Measurements from ENCODE around the gene RREB1.
"Not testable (repeated sequence)": the region's sequence is repeated elsewhere in the genome, so short reads cannot be mapped to it uniquely, and the experiment has no call there.

RREB1 gene

GRCh38 chr6:7145585-7145884, 37.8 kb downstream of the RREB1 start:
- no peak for DNase-seq

- DNase-seq = no peak
These were observed 38.4 kb downstream of the RREB1 start for GRCh38 chr6:7145885-7146828.

GRCh38 chr6:7147051-7147671, 39.4 kb downstream of the RREB1 start:
- DNase-seq = no peak

- DNase-seq = no peak
These were observed 40.5 kb downstream of the RREB1 start for GRCh38 chr6:7148100-7148822.

- DNase-seq = peak; percentile 79
These were observed 42.8 kb downstream of the RREB1 start for GRCh38 chr6:7150381-7151064.

- no peak for DNase-seq
These were observed 43.6 kb downstream of the RREB1 start for GRCh38 chr6:7151381-7151780.

GRCh38 chr6:7152462-7152861, 44.7 kb downstream of the RREB1 start:
- DNase-seq = no peak

- DNase-seq = no peak
These were observed 46.0 kb downstream of the RREB1 start for GRCh38 chr6:7153789-7154188.

GRCh38 chr6:7154341-7155139, 46.8 kb downstream of the RREB1 start:
- DNase-seq = no peak

GRCh38 chr6:7155871-7156579, 48.3 kb downstream of the RREB1 start:
- no peak for DNase-seq

GRCh38 chr6:7156643-7157278, 49.0 kb downstream of the RREB1 start:
- DNase-seq = no peak

- DNase-seq = not testable (repeated sequence)
These were observed 49.5 kb downstream of the RREB1 start for GRCh38 chr6:7157307-7157706.

GRCh38 chr6:7157752-7158616, 50.2 kb downstream of the RREB1 start:
- no peak for DNase-seq

- no peak for DNase-seq
These were observed 52.2 kb downstream of the RREB1 start for GRCh38 chr6:7159790-7160525.

GRCh38 chr6:7161253-7161623, 53.5 kb downstream of the RREB1 start:
- DNase-seq = no peak

- no peak for DNase-seq
These were observed 54.1 kb downstream of the RREB1 start for GRCh38 chr6:7161845-7162244.

GRCh38 chr6:7163661-7164071, 55.9 kb downstream of the RREB1 start:
- no peak for DNase-seq

- no peak for DNase-seq
These were observed 56.8 kb downstream of the RREB1 start for GRCh38 chr6:7164536-7165001.
